B cell (primary cell): ENCODE results near the gene NTM.

Source experiments
- CTCF ChIP-seq: fragments of 200-600 bp; IDR thresholded peaks from one replicate; pipeline ENCODE4 v1.8.0; 2022; ENCODE audit warnings: antibody characterized with exemption, mild to moderate bottlenecking
- EZH2 ChIP-seq: IDR thresholded peaks from 2 replicates; pipeline ENCODE4 v1.6.1; 2012; ENCODE audit warnings: borderline replicate concordance, low read depth, mild to moderate bottlenecking, moderate library complexity, low read length; ENCODE audit not compliant: insufficient read depth, poor library complexity, severe bottlenecking

- no peak for TF ChIP-seq CTCF
- TF ChIP-seq EZH2, result no peak
Measured at GRCh38 chr11:131465746-131466145, 95.3 kb downstream of the NTM start.
